Spinal cord (tissue), 10 donors: ENCODE measurements around the gene KAT6B. TPM values are rescaled to one million over a fixed set of nuclear protein-coding genes. Genes with fewer than 3 reads are reported as not detected.

ENCODE experiments used
- DNase-seq, 6 donors: peaks; one replicate each; pipeline versions ENCODE4 v3.0.0 to v3.0.0-alpha.2; 2013 to 2015; ENCODE audit warnings: low spot score in 6 of 6, low read depth in 4 of 6
- H3K27ac ChIP-seq: one replicate; pipeline ENCODE4 v1.5.1; 2013; ENCODE audit warnings: low read depth, low read length, control low read depth
- H3K27me3 ChIP-seq: one replicate; pipeline ENCODE4 v1.6.1; 2013; ENCODE audit warnings: low read length; ENCODE audit not compliant: control insufficient read depth, insufficient read depth
- H3K36me3 ChIP-seq: one replicate; pipeline ENCODE4 v1.6.1; 2013; ENCODE audit warnings: low read length; ENCODE audit not compliant: control insufficient read depth, insufficient read depth
- H3K4me1 ChIP-seq: one replicate; pipeline ENCODE4 v1.6.1; 2013; ENCODE audit warnings: low read length; ENCODE audit not compliant: control insufficient read depth, insufficient read depth
- H3K4me3 ChIP-seq: one replicate; pipeline ENCODE4 v1.5.1; 2013; ENCODE audit warnings: low read depth, low read length, control low read depth
- H3K9me3 ChIP-seq: one replicate; pipeline ENCODE4 v1.6.1; 2013; ENCODE audit warnings: low read length; ENCODE audit not compliant: control insufficient read depth, insufficient read depth
- WGBS: methylation state at CpG from one replicate; pipeline ENCODE4 v1.1.5; 2013; ENCODE audit warnings: missing lambda C conversion rate; ENCODE audit not compliant: insufficient coverage; 5-methylcytosine and 5-hydroxymethylcytosine counted together
- polyA plus RNA-seq, 2 donors: library from polyadenylated mRNA; unstranded; fragments of 120-200 nt; gene quantifications; one replicate each; pipeline ENCODE4 v1.2.1, GENCODE V29; 2013; ENCODE audit not compliant: insufficient read length in 2 of 2
- total RNA-seq, 2 donors: library from RNA; depleted of rRNA in 1 of 2; stranded (reverse); fragments of 120-200 nt in 1 of 2; fragments of >200 nt in 1 of 2; gene quantifications; one replicate each; pipeline versions ENCODE4 v1.2.3 to v1.2.4, GENCODE V29; 2013 to 2014
- donor health status: healthy.

KAT6B gene
- total and polyA plus RNA-seq, 4 donors: 30.6 to 93.6 (median 37.5) TPM

DNA sequence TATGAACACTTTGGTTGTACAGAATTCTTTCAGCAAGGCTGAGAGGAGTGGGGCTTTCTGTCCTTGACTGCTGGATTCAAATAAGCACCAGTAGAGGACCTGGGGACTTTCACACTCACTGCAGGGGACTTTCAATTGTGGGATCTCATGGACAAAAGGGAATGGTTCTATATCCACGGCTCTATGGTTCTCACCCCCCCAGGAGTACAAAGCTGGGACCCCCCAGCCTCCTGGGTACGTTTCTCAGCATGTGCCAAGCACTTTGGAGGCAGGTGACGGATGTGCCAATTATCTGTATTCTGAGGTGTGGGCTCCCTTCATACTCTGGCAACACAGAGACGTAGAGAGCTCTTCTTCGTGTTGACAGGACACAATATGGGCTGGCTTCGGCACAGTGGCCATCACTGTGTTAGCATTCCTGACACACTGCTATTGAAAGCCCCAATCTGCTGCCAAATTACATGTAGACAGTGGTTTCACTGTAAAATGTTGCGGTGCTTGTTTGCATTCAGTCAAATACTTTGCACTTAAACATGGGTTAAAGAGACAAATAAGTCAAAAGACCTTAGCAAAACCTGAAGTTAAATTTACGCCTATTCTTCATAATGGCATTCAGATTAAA, 192.4 kb downstream of the KAT6B start:
- H3K9me3 ChIP-seq: no peaks in the 10 kb centered on the region
- peaks cover 33% of the 10 kb centered on the region for H3K4me1 ChIP-seq
- 16% methylated on average over 5 of the region's 8 CpGs for WGBS
- H3K27me3 ChIP-seq: no peaks in the 10 kb centered on the region
- H3K27ac ChIP-seq: peak overlapping the region; percentile 26
- DNase-seq: peak in 5 of 6 donors; percentile 51 to 88 (median 57)
- peaks cover 10% of the 10 kb centered on the region for H3K36me3 ChIP-seq
- no peak overlapping the region for H3K4me3 ChIP-seq

DNA sequence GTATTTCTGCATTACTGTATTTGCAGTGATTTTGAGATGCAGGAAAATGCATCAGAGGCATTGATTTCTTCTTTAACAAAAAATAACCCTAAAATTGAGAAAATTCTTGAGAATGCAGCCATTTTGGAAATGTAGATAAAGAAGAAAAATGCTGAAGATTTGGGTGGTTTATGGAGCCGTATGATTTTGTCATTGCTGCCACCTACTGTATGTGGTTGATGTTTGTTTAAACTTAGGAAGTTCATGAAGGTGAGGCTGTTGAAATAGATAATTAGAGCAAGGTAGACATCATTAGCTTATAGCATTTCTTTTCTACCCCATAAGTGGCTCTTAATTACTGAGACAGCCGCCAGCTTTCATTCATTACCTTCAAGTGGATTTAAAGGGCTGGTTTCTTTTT, 193.0 kb downstream of the KAT6B start:
- WGBS: 0% methylated on average over 1 of the region's 2 CpGs
- Histone ChIP-seq H3K4me1 (peaks cover 33% of the 10 kb centered on the region), H3K9me3 (no peaks in the 10 kb centered on the region), H3K36me3 (peaks cover 10% of the 10 kb centered on the region), H3K4me3 (no peak overlapping the region), H3K27me3 (no peaks in the 10 kb centered on the region), H3K27ac (peak overlapping the region; percentile 26)
- DNase-seq: peak in 3 of 6 donors; percentile 44 to 93 (median 85)

DNA sequence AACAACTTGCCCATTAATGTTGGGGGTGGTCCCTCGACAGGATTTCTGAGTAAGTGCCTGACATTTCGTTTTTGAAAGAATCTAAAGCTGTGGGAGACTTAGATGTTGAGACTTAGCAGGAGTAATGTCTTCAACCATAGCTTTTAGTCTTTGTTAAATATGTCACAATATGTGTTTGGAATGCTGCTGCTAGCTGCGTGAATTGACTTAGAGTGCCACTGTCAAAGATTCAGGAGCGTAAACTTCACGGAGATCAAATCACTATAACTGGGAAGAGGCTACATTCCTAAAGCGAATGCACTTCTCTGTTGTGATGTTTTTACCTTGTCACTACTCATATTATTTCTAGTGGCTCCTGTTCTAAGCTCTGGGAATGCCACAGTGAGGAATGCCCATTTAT, 193.8 kb downstream of the KAT6B start:
- peak in 1 of 6 donors; percentile 12 for DNase-seq
- Histone ChIP-seq H3K4me1 (peaks cover 33% of the 10 kb centered on the region), H3K36me3 (peaks cover 10% of the 10 kb centered on the region), H3K4me3 (no peak overlapping the region), H3K9me3 (no peaks in the 10 kb centered on the region), H3K27me3 (no peaks in the 10 kb centered on the region), H3K27ac (no peak overlapping the region)
- 35% methylated on average over 4 of the region's 6 CpGs for WGBS

DNA sequence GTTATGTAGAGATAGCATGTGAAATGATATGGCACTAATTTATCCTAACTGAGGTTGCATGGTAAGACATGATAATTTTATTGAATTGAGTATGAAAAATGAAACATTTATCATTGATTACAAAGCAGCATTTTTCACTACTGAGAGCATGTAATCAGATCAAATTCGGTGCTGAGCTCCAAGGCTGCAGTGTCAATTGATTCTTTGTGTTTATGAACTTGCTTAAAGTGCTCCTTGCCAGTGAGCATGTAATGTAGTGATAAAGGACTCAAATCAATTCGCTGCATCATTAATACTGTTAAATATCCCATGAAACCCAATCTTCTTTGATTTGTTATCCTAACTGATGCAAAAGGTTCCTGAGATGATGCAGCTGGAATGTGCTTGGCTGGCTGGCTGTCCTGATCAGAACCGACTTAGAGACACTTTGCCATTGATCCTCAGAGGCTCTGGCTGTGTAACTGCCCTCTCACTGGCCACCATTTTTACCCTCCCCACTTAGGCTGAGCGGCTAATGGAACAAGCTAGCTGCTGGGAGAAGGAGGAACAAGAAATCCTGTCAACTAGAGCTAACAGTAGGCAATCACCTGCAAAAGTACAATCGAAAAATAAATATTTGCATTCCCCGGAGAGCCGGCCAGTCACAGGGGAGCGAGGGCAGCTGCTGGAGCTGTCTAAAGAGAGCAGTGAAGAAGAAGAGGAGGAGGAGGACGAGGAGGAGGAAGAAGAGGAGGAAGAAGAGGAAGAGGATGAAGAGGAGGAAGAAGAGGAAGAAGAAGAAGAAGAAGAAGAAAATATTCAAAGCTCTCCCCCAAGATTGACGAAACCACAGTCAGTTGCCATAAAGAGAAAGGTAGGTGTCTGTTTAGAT, 195.2 kb downstream of the KAT6B start:
- H3K36me3 ChIP-seq: peaks cover 17% of the 10 kb centered on the region
- WGBS: 85% methylated on average over 3 of the region's 10 CpGs
- H3K4me1 ChIP-seq: peaks cover 29% of the 10 kb centered on the region
- H3K4me3 ChIP-seq: no peak overlapping the region
- no peaks in the 10 kb centered on the region for H3K27me3 ChIP-seq
- H3K27ac ChIP-seq: no peak overlapping the region
- no peaks in the 10 kb centered on the region for H3K9me3 ChIP-seq
- DNase-seq: peak in 1 of 6 donors; percentile 48

DNA sequence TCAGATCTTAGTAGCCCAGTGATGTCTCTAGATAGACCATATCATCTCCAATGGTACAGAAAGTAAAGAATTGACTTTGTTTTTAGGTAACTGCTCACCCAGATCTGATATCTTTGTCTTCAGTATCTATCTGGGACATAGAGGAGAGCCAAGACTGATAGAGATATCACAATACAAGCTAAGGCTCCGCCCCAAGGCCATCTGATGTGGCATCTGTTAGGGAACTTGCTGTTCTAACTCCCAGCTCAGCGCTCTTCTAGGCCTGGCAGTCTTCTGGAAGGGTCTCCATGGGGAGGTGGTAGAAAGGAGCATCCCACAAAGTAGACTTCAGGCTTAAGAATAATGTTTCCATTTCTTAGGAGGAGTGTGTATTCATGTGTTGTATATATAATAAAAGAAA, 196.7 kb downstream of the KAT6B start:
- no peak for DNase-seq
- peaks cover 17% of the 10 kb centered on the region for H3K36me3 ChIP-seq
- H3K4me3 ChIP-seq: no peak overlapping the region
- no peak overlapping the region for H3K27ac ChIP-seq
- WGBS: 100% methylated on average over 1 of the region's 2 CpGs
- no peaks in the 10 kb centered on the region for H3K27me3 ChIP-seq
- H3K4me1 ChIP-seq: peaks cover 19% of the 10 kb centered on the region
- H3K9me3 ChIP-seq: no peaks in the 10 kb centered on the region

DNA sequence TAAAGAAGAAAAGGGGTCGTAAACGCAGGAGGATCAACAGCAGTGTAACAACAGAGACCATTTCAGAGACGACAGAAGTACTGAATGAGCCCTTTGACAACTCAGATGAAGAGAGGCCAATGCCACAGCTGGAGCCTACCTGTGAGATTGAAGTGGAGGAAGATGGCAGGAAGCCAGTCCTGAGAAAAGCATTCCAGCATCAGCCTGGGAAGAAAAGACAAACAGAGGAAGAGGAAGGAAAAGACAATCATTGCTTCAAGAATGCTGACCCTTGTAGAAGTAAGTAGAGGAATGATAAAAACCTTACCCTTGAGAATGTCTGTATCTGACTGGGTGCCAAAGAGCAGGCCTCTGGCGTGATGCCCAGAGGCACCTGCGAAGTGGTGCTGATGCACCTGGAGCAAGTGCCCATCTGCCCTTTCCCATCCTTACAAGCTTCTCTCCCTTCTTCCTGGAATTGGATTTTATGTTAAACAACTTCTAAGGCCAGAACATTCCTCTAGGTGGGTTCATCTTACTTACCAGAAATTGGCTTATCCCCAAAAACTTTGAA, 198.6 kb downstream of the KAT6B start:
- Histone ChIP-seq H3K27me3 (no peaks in the 10 kb centered on the region), H3K36me3 (peaks cover 32% of the 10 kb centered on the region), H3K9me3 (no peaks in the 10 kb centered on the region), H3K4me3 (no peak overlapping the region), H3K4me1 (peaks cover 19% of the 10 kb centered on the region), H3K27ac (no peak overlapping the region)
- no peak for DNase-seq
- 31% methylated on average over 3 of the region's 5 CpGs for WGBS

DNA sequence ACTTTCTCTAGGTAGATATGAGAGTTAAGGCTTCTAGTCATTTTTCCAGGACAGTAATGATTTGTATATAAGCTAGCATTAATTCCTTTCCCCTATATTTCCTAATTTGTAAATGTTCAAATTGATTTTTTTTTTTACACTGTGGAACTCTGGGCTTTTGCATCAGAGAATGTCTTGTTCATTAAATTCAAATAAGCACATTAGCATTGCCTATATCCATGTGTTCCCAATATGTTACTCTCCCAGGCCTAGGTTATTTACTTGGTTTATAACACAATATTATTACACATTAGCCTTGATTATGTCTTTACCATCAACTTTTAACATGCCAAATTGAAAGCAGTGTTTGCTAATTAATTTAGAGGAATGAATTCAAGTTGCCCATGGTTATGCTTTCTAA, 201.6 kb downstream of the KAT6B start:
- Histone ChIP-seq H3K27me3 (no peaks in the 10 kb centered on the region), H3K36me3 (peaks cover 31% of the 10 kb centered on the region), H3K9me3 (no peaks in the 10 kb centered on the region), H3K4me1 (peaks cover 12% of the 10 kb centered on the region), H3K27ac (no peak overlapping the region), H3K4me3 (no peak overlapping the region)
- no peak for DNase-seq

DNA sequence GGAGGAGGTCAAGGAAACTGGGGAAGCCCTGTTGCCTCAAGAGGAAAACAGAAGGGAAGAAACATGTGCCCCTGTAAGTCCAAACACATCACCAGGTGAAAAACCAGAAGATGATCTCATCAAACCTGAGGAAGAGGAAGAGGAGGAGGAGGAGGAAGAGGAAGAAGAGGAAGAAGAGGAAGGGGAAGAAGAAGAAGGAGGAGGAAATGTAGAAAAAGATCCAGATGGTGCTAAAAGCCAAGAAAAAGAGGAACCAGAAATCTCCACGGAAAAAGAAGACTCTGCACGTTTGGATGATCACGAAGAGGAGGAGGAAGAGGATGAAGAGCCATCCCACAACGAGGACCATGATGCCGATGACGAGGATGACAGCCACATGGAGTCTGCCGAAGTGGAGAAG, 202.3 kb downstream of the KAT6B start:
- Histone ChIP-seq H3K4me1 (peaks cover 12% of the 10 kb centered on the region), H3K27ac (no peak overlapping the region), H3K27me3 (no peaks in the 10 kb centered on the region), H3K36me3 (peaks cover 33% of the 10 kb centered on the region), H3K4me3 (no peak overlapping the region), H3K9me3 (no peaks in the 10 kb centered on the region)
- no peak for DNase-seq
- WGBS: 94% methylated on average over 7 of the region's 7 CpGs

DNA sequence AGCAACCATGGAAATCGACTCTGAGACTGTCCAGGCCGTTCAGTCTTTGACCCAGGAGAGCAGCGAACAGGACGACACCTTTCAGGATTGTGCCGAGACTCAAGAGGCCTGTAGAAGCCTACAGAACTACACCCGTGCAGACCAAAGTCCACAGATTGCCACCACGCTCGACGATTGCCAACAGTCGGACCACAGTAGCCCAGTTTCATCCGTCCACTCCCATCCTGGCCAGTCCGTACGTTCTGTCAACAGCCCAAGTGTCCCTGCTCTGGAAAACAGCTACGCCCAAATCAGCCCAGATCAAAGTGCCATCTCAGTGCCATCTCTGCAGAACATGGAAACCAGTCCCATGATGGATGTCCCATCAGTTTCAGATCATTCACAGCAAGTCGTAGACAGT, 203.0 kb downstream of the KAT6B start:
- no peak overlapping the region for H3K27ac ChIP-seq

More for the DNA sequence above, 203.0 kb downstream of the KAT6B start:
- DNase-seq: no peak
- Histone ChIP-seq H3K4me3 (no peak overlapping the region), H3K36me3 (peaks cover 33% of the 10 kb centered on the region), H3K9me3 (no peaks in the 10 kb centered on the region), H3K27me3 (no peaks in the 10 kb centered on the region), H3K4me1 (peaks cover 12% of the 10 kb centered on the region)
- 96% methylated on average over 15 of the region's 15 CpGs for WGBS
